ENCODE data around the gene ST6GALNAC4. TPM values are rescaled to one million over a fixed set of nuclear protein-coding genes. Genes with fewer than 3 reads are reported as not detected.

The ST6GALNAC4 gene
- total and polyA plus RNA-seq, 2 donors (not counting 1 experiment from before 2014, with no cell fraction given) = 80.5 to 199 TPM

DNA sequence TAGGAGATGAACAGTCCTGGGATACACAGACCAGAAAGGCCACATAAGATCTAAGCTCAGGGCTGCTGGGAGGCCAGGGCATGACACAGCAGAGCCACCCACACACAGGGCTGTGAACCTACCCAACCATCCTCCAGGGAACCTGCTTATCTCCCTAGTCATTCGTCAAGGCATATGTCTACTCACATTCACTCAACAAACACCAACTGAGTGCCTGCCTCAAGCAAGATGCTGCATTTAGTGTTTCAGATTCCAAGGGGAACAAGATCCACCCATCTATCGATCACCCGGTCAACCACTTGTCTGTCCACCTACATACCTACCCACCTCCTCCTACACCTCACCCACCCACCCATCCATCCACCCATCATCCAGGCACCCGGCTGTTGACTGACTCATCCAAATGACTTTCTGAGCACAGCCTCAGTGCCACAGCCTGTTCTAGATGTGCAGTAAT, 19.0 kb upstream of the ST6GALNAC4 start:
- POLR2A ChIA-PET = interaction anchor here (1.4 kb wide), 1 partner anchor 156 kb away, joined by 3 read pairs; no protein-coding TSS in a partner anchor
- Histone ChIP-seq H3K27me3 (replicated peaks in 1 of 4; ENCODE audit: control extremely low read depth in 1 of 4, control insufficient read depth in 3 of 4, insufficient read depth in 4 of 4, low read length in 3 of 4) (no peaks in the 10 kb centered on the region), H4K20me1 (ENCODE audit: control insufficient read depth, insufficient read depth, low read length, poor library complexity, severe bottlenecking) (peaks cover 16% of the 10 kb centered on the region), H3K9me3 (ENCODE audit: control extremely low read depth in 1 of 3, control insufficient read depth in 2 of 3, insufficient read depth in 1 of 3, low read length in 2 of 3) (peaks cover 0 to 4% (median 0%) of the 10 kb centered on the region in 3 donors), H3K79me2 (ENCODE audit: control insufficient read depth, insufficient read depth, low read length) (peaks cover 41% of the 10 kb centered on the region), H2AFZ (ENCODE audit: insufficient read depth, low read depth, low read length, poor library complexity, severe bottlenecking) (no peak overlapping the region), H3K4me2 (replicated peaks; ENCODE audit: low read depth, low read length, poor library complexity, severe bottlenecking) (peak overlapping the region; percentile 83), H3K4me1 (ENCODE audit: control insufficient read depth in 2 of 2, insufficient read depth in 2 of 2, low read length in 2 of 2) (peaks cover 32 to 40% of the 10 kb centered on the region in 2 donors), H3K9ac (ENCODE audit: low read length) (no peak overlapping the region), H3K36me3 (replicated peaks in 1 of 2; ENCODE audit: control extremely low read depth in 1 of 2, control insufficient read depth in 1 of 2, extremely low read depth in 1 of 2, insufficient read depth in 2 of 2, low read length in 1 of 2) (peaks cover 0 to 11% of the 10 kb centered on the region in 2 experiments), H3K4me3 (ENCODE audit: control extremely low read depth in 1 of 5, extremely low read depth in 1 of 5, insufficient read depth in 1 of 5, low read depth in 2 of 5, low read length in 4 of 5) (no peak overlapping the region), H3K27ac (ENCODE audit: low read length in 2 of 2) (no peak overlapping the region)
- CTCF ChIA-PET = no interaction called here
- Mint-ChIP-seq H3K27ac (peak overlapping the region; percentile 53), H3K9me3 (ENCODE audit: insufficient read depth) (no peaks in the 10 kb centered on the region), H3K4me3 (peak overlapping the region; percentile 93), H3K4me1 (peaks cover 48% of the 10 kb centered on the region), H3K27me3 (no peaks in the 10 kb centered on the region)
- TF ChIP-seq EZH2 (IDR thresholded peaks at IDR 0.05; ENCODE audit: borderline replicate concordance, insufficient read depth, low read depth, low read length, poor library complexity, severe bottlenecking) = no peak
- TF ChIP-seq, protein P1, sequence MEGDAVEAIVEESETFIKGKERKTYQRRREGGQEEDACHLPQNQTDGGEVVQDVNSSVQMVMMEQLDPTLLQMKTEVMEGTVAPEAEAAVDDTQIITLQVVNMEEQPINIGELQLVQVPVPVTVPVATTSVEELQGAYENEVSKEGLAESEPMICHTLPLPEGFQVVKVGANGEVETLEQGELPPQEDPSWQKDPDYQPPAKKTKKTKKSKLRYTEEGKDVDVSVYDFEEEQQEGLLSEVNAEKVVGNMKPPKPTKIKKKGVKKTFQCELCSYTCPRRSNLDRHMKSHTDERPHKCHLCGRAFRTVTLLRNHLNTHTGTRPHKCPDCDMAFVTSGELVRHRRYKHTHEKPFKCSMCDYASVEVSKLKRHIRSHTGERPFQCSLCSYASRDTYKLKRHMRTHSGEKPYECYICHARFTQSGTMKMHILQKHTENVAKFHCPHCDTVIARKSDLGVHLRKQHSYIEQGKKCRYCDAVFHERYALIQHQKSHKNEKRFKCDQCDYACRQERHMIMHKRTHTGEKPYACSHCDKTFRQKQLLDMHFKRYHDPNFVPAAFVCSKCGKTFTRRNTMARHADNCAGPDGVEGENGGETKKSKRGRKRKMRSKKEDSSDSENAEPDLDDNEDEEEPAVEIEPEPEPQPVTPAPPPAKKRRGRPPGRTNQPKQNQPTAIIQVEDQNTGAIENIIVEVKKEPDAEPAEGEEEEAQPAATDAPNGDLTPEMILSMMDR (IDR thresholded peaks at IDR 0.05) = no peak
- ATAC-seq (ENCODE audit: low read depth) (no peak), DNase-seq (no peak)
- 89% methylated on average over 4 of the region's 4 CpGs for WGBS (ENCODE audit: insufficient coverage)
- intact Hi-C loops (cut with micrococcal nuclease) = no loop called here

DNA sequence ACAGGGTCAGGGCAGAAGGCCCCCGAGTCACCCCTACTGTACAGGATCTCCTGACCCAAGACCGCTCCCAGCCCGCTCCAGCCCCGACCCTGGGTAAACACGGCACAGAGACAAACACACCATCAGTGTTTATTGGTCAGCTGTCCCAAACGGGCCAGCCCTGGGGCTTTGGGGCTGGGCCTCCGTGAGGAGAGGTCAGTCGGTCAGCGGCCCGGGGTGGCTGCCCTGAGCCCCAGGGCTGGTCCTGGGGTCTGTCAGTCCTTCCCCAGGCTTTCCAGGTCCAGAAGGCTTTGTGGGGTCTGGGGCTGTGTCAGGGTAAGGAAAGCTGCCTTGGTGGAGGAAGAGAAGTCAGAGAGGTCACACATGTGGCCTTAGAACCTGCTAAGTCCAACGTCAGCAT, 18.1 kb upstream of the ST6GALNAC4 start:
- no peak overlapping the region for H3K9ac ChIP-seq (ENCODE audit: low read length)
- WGBS (ENCODE audit: insufficient coverage) = 80% methylated on average over 11 of the region's 11 CpGs
- H3K4me1 Mint-ChIP-seq = peaks cover 52% of the 10 kb centered on the region
- H3K4me3 ChIP-seq (ENCODE audit: control extremely low read depth in 1 of 5, extremely low read depth in 1 of 5, insufficient read depth in 1 of 5, low read depth in 2 of 5, low read length in 4 of 5) = no peak overlapping the region
- TF ChIP-seq, protein P1 (IDR thresholded peaks at IDR 0.05) = no peak
- no peak for TF ChIP-seq EZH2 (IDR thresholded peaks at IDR 0.05; ENCODE audit: borderline replicate concordance, insufficient read depth, low read depth, low read length, poor library complexity, severe bottlenecking)
- H3K27me3 Mint-ChIP-seq = peaks cover 2% of the 10 kb centered on the region
- peaks cover 41% of the 10 kb centered on the region for H3K79me2 ChIP-seq (ENCODE audit: control insufficient read depth, insufficient read depth, low read length)
- no peaks in the 10 kb centered on the region for H3K27me3 ChIP-seq (replicated peaks in 1 of 4; ENCODE audit: control extremely low read depth in 1 of 4, control insufficient read depth in 3 of 4, insufficient read depth in 4 of 4, low read length in 3 of 4)
- ATAC-seq (ENCODE audit: low read depth) (no peak), DNase-seq (no peak)
- peaks cover 16% of the 10 kb centered on the region for H4K20me1 ChIP-seq (ENCODE audit: control insufficient read depth, insufficient read depth, low read length, poor library complexity, severe bottlenecking)
- POLR2A ChIA-PET = interaction anchor here (0.6 to 1.4 kb wide), 2 partner anchors 36 to 156 kb away, joined by 3 read pairs; no protein-coding TSS in a partner anchor
- H3K9me3 ChIP-seq (ENCODE audit: control extremely low read depth in 1 of 3, control insufficient read depth in 2 of 3, insufficient read depth in 1 of 3, low read length in 2 of 3) = peaks cover 0 to 4% (median 0%) of the 10 kb centered on the region in 3 donors
- no peak overlapping the region for H3K27ac ChIP-seq (ENCODE audit: low read length in 2 of 2)
- H2AFZ ChIP-seq (ENCODE audit: insufficient read depth, low read depth, low read length, poor library complexity, severe bottlenecking) = no peak overlapping the region
- H3K9me3 Mint-ChIP-seq (ENCODE audit: insufficient read depth) = no peaks in the 10 kb centered on the region
- intact Hi-C loops (cut with micrococcal nuclease) = no loop called here
- H3K4me3 Mint-ChIP-seq = peak overlapping the region; percentile 52
- H3K36me3 ChIP-seq (replicated peaks in 1 of 2; ENCODE audit: control extremely low read depth in 1 of 2, control insufficient read depth in 1 of 2, extremely low read depth in 1 of 2, insufficient read depth in 2 of 2, low read length in 1 of 2) = peaks cover 0 to 11% of the 10 kb centered on the region in 2 experiments
- CTCF ChIA-PET = interaction anchor here (1.2 kb wide), 1 partner anchor 183 kb away, joined by 3 read pairs; no protein-coding TSS in a partner anchor
- H3K4me1 ChIP-seq (ENCODE audit: control insufficient read depth in 2 of 2, insufficient read depth in 2 of 2, low read length in 2 of 2) = peaks cover 37 to 47% of the 10 kb centered on the region in 2 donors
- peak overlapping the region; percentile 39 for H3K27ac Mint-ChIP-seq
- H3K4me2 ChIP-seq (replicated peaks; ENCODE audit: low read depth, low read length, poor library complexity, severe bottlenecking) = no peak overlapping the region

Measured in B cell (primary cell).